HG02938 (cell line): ENCODE results near the gene ABCC2.
"Not testable (repeated sequence)": the region's sequence is repeated elsewhere in the genome, so short reads cannot be mapped to it uniquely, and the experiment has no call there.

Experiments
- ATAC-seq: cut with Tn5 transposase; IDR thresholded peaks from one replicate; pipeline ENCODE4 v1.9.1; 2021; ENCODE audit warnings: mild to moderate bottlenecking, moderate library complexity; ENCODE audit not compliant: unreplicated experiment

The ABCC2 gene

GRCh38 chr10:99851825-99852224 is 69.4 kb downstream of the ABCC2 start:
- ATAC-seq, result no peak

- no peak for ATAC-seq
Measured at GRCh38 chr10:99852481-99853213, 70.2 kb downstream of the ABCC2 start.

- no peak for ATAC-seq
Measured at GRCh38 chr10:99853655-99854054, 71.2 kb downstream of the ABCC2 start.

- no peak for ATAC-seq
Measured at GRCh38 chr10:99854860-99855259, 72.4 kb downstream of the ABCC2 start.

GRCh38 chr10:99855479-99856071 is 73.1 kb downstream of the ABCC2 start:
- no peak for ATAC-seq

GRCh38 chr10:99858849-99859248 is 76.4 kb downstream of the ABCC2 start:
- no peak for ATAC-seq

- ATAC-seq, result no peak
Measured at GRCh38 chr10:99859585-99859984, 77.1 kb downstream of the ABCC2 start.

- no peak for ATAC-seq
Measured at GRCh38 chr10:99860466-99860865, 78.0 kb downstream of the ABCC2 start.

GRCh38 chr10:99863535-99864240 is 81.2 kb downstream of the ABCC2 start:
- not testable (repeated sequence) for ATAC-seq

GRCh38 chr10:99867250-99867649 is 84.8 kb downstream of the ABCC2 start:
- not testable (repeated sequence) for ATAC-seq

GRCh38 chr10:99869581-99870122 is 87.2 kb downstream of the ABCC2 start:
- ATAC-seq, result no peak

GRCh38 chr10:99870123-99870730 is 87.8 kb downstream of the ABCC2 start:
- no peak for ATAC-seq

GRCh38 chr10:99872367-99873162 is 90.1 kb downstream of the ABCC2 start:
- ATAC-seq, result no peak

GRCh38 chr10:99873846-99874245 is 91.4 kb downstream of the ABCC2 start:
- no peak for ATAC-seq

GRCh38 chr10:99874341-99875085 is 92.1 kb downstream of the ABCC2 start:
- ATAC-seq, result no peak

- ATAC-seq, result no peak
Measured at GRCh38 chr10:99875473-99875872, 93.0 kb downstream of the ABCC2 start.

- ATAC-seq, result no peak
Measured at GRCh38 chr10:99880080-99880835, 97.8 kb downstream of the ABCC2 start.

- no peak for ATAC-seq
Measured at GRCh38 chr10:99881371-99881770, 98.9 kb downstream of the ABCC2 start.

GRCh38 chr10:99883523-99883922 is 101.1 kb downstream of the ABCC2 start:
- ATAC-seq, result no peak
